ENCODE data around the gene GPATCH4.
A peak's percentile ranks its signal among the peaks of the same experiment; 100 is the strongest.

GRCh38 chr1:156608981-156609380, 7.7 kb upstream of the GPATCH4 start:
- TF ChIP-seq POLR2A (IDR thresholded peaks at IDR 0.05; ENCODE audit: low read depth, low read length) (no peak), CTCF (conservative IDR thresholded peaks at IDR 0.05; ENCODE audit: low read depth, low read length) (peak; percentile 46), RAD21 (IDR thresholded peaks at IDR 0.05; ENCODE audit: low read length) (peak; percentile 54), CEBPB (IDR thresholded peaks at IDR 0.05; ENCODE audit: low read depth, low read length) (no peak), NFE2L2 (IDR thresholded peaks at IDR 0.05; ENCODE audit: low read depth, low read length) (no peak), RFX5 (IDR thresholded peaks at IDR 0.05; ENCODE audit: low read depth, low read length) (no peak)

Data from IMR-90 (cell line).